Thoracic aorta (tissue), 2 donors: ENCODE results near the gene SIX5. TPM values are rescaled to one million over a fixed set of nuclear protein-coding genes. Genes with fewer than 3 reads are reported as not detected.
"Not testable (repeated sequence)": the region's sequence is repeated elsewhere in the genome, so short reads cannot be mapped to it uniquely, and the experiment has no call there.

Experiments
- ATAC-seq: fragments of 150-250 bp; one replicate; pipeline ENCODE4 v1.8.0; 2017; ENCODE audit warnings: low read depth; ENCODE audit not compliant: insufficient number of reproducible peaks, low FRiP score
- DNase-seq: peaks from one replicate; pipeline ENCODE4 v3.0.0-alpha.2; 2020; ENCODE audit warnings: low spot score
- H3K27ac ChIP-seq, 2 donors: fragments of 200-600 bp; sonication (generic); 1 replicate in 1 of 2; 2 replicates in 1 of 2; pipeline ENCODE4 v1.5.1; 2016; ENCODE audit warnings: mild to moderate bottlenecking in 2 of 2, moderate library complexity in 2 of 2
- H3K27me3 ChIP-seq: fragments of 200-600 bp; sonication (generic); replicated peaks from 2 replicates; pipeline ENCODE4 v1.6.0; 2016; ENCODE audit warnings: mild to moderate bottlenecking; ENCODE audit not compliant: insufficient read depth
- H3K36me3 ChIP-seq: fragments of 200-600 bp; sonication (generic); one replicate; pipeline ENCODE4 v1.5.1; 2016
- H3K4me1 ChIP-seq, 2 donors: fragments of 200-600 bp; sonication (generic); 1 replicate in 1 of 2; 2 replicates in 1 of 2; pipeline versions ENCODE4 v1.5.1 to v1.6.0; 2016; ENCODE audit warnings: low read depth in 2 of 2, mild to moderate bottlenecking in 1 of 2; ENCODE audit not compliant: control insufficient read depth in 1 of 2
- H3K4me3 ChIP-seq: fragments of 200-600 bp; sonication (generic); 2 replicates; pipeline ENCODE4 v1.5.1; 2016; ENCODE audit warnings: mild to moderate bottlenecking
- H3K9me3 ChIP-seq: fragments of 200-600 bp; sonication (generic); 2 replicates; pipeline ENCODE4 v1.5.1; 2016
- CTCF ChIP-seq: fragments of 200-600 bp; sonication (generic); IDR thresholded peaks from one replicate; pipeline ENCODE4 v1.5.1; 2019; ENCODE audit warnings: antibody characterized with exemption
- total RNA-seq, 2 donors: library from RNA; depleted of rRNA; stranded (reverse); fragments of >200 nt; gene quantifications; one replicate each; pipeline versions ENCODE4 v1.1.0 to v1.2.3, GENCODE V29; 2016

The SIX5 gene
- total RNA-seq, 2 donors from 2014 or later: 15.0 to 29.9 TPM

- no peaks in the 10 kb centered on the region for H3K36me3 ChIP-seq
- H3K27me3 ChIP-seq: no peaks in the 10 kb centered on the region
- no peak overlapping the region for H3K4me3 ChIP-seq
- no peak for ATAC-seq
- no peak for DNase-seq
- peaks cover 0 to 6% of the 10 kb centered on the region in 2 donors for H3K4me1 ChIP-seq
- no peak overlapping the region for H3K27ac ChIP-seq
- TF ChIP-seq CTCF: no peak
- H3K9me3 ChIP-seq: no peaks in the 10 kb centered on the region
Measured at GRCh38 chr19:45805719-45806118, 36.7 kb upstream of the SIX5 start.

DNA sequence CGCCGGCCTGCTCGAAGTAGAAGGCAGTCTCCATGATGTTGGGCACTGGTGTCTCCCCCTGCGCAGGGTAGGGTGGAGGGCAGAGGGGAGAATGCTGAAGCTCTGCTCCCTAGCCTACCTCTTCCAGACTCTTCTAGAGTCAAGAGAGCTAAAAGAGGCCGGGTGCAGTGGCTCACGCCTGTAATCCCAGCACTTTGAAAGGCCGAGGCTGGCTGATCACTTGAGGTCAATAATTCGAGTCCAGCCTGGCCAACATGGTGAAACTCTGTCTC lies 35.8 kb upstream of the SIX5 start:
- TF ChIP-seq CTCF: no peak
- Histone ChIP-seq H3K36me3 (no peaks in the 10 kb centered on the region), H3K4me1 (peaks cover 0 to 6% of the 10 kb centered on the region in 2 donors), H3K4me3 (no peak overlapping the region), H3K9me3 (no peaks in the 10 kb centered on the region), H3K27ac (no peak overlapping the region), H3K27me3 (no peaks in the 10 kb centered on the region)
- ATAC-seq: no peak
- no peak for DNase-seq

GRCh38 chr19:45804140-45804958 lies 35.3 kb upstream of the SIX5 start:
- H3K27ac ChIP-seq: no peak overlapping the region
- TF ChIP-seq CTCF: no peak
- no peaks in the 10 kb centered on the region for H3K36me3 ChIP-seq
- peaks cover under 1% of the 10 kb centered on the region in 2 donors for H3K4me1 ChIP-seq
- DNase-seq (no peak), ATAC-seq (no peak)
- H3K9me3 ChIP-seq: no peaks in the 10 kb centered on the region
- no peak overlapping the region for H3K4me3 ChIP-seq
- no peaks in the 10 kb centered on the region for H3K27me3 ChIP-seq

GRCh38 chr19:45801603-45802175 lies 32.6 kb upstream of the SIX5 start:
- H3K4me3 ChIP-seq: no peak overlapping the region
- no peak overlapping the region for H3K27ac ChIP-seq
- DNase-seq (no peak), ATAC-seq (no peak)
- H3K36me3 ChIP-seq: no peaks in the 10 kb centered on the region
- H3K9me3 ChIP-seq: no peaks in the 10 kb centered on the region
- peaks cover 3 to 11% of the 10 kb centered on the region in 2 donors for H3K4me1 ChIP-seq
- TF ChIP-seq CTCF: no peak
- no peaks in the 10 kb centered on the region for H3K27me3 ChIP-seq

- Histone ChIP-seq H3K9me3 (no peaks in the 10 kb centered on the region), H3K36me3 (no peaks in the 10 kb centered on the region), H3K4me1 (peaks cover 3 to 11% of the 10 kb centered on the region in 2 donors), H3K4me3 (no peak overlapping the region), H3K27ac (no peak overlapping the region), H3K27me3 (no peaks in the 10 kb centered on the region)
- no peak for TF ChIP-seq CTCF
- DNase-seq (no peak), ATAC-seq (no peak)
Measured at GRCh38 chr19:45800070-45800553, 31.1 kb upstream of the SIX5 start.

- H3K27ac ChIP-seq, H3K27me3 ChIP-seq, H3K4me3 ChIP-seq, H3K36me3 ChIP-seq, ATAC-seq, H3K9me3 ChIP-seq, DNase-seq: not testable (repeated sequence)
- H3K4me1 ChIP-seq: peaks cover 3 to 11% of the 10 kb centered on the region in 2 donors
Measured at GRCh38 chr19:45799541-45799940, 30.5 kb upstream of the SIX5 start.
